GM10266 (cell line): ENCODE data around the gene XXYLT1.

Source experiments
- DNase-seq: peaks from one replicate; pipeline ENCODE4 v3.0.0; 2012; ENCODE audit errors: extremely low spot score
- TF ChIP-seq, protein P1 (sequence below): IDR thresholded peaks from 2 replicates; pipeline ENCODE4 v1.5.1; 2012; ENCODE audit warnings: mild to moderate bottlenecking, low read depth; ENCODE audit not compliant: control insufficient read depth, insufficient read depth; ENCODE audit errors: missing control alignments

The XXYLT1 gene

DNA sequence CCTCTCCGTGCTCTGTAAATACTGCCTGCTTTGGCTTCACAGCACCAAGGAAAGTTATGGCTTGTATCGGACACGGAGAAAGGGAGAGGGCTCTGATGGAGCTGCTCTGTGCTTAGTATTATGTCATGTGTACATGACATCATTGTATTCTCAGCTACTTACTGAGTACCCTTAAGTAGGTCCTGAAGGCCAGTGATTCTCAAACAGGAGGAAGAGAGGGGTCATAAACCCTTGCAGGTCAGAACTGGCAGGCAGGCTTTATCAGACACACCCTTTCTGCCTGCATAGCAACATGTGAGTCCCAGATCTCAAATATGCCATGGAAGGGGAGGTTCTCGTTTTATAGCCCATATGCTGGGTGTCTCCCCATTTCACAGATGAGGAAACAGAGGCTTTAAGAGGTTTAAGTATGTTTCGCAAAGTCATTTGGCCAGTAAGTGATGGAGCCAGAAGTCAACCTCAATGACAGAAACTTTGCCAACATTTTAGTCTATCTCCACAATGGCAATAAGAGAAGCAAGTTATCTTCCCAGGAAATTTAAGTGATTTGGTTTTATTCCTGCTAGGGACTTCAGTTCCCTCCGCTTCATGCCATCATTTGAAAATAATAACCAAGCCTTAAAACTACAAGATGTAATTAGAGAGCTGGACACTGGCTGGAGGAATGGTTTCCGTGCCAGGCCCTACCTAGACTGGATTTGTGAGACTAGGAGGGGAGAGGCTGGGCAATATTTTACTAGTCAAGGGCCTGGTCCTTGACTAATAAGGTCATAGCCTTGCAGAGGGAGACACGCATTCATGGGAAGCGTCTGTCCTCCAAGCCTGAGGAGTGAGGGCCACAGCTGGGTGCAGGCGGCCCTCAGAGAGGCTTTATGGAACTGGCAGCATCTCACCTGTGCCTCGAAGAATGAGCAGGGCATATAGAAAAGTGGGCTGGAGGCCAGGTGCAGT, 133.0 kb downstream of the XXYLT1 start:
- no peak for DNase-seq
- TF ChIP-seq, protein P1, sequence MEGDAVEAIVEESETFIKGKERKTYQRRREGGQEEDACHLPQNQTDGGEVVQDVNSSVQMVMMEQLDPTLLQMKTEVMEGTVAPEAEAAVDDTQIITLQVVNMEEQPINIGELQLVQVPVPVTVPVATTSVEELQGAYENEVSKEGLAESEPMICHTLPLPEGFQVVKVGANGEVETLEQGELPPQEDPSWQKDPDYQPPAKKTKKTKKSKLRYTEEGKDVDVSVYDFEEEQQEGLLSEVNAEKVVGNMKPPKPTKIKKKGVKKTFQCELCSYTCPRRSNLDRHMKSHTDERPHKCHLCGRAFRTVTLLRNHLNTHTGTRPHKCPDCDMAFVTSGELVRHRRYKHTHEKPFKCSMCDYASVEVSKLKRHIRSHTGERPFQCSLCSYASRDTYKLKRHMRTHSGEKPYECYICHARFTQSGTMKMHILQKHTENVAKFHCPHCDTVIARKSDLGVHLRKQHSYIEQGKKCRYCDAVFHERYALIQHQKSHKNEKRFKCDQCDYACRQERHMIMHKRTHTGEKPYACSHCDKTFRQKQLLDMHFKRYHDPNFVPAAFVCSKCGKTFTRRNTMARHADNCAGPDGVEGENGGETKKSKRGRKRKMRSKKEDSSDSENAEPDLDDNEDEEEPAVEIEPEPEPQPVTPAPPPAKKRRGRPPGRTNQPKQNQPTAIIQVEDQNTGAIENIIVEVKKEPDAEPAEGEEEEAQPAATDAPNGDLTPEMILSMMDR = no peak

DNA sequence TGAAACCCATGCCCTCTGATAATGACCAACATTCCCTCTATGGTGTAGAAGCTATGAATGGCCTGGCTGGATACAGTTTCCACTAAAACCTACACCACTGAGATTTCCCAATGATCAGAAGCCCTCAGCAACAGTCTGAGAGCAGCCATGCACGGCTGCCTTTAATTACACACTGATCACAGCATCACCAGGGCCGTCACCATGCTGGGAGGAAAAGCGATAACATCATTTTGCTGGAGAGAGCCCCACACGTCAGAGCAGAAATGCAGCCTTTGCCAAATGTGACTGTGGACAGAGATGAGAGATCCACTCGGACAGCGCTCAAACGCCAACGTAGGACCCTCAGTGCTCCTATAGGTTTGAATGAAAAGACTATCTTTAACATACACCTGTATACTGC, 135.0 kb downstream of the XXYLT1 start:
- no peak for DNase-seq
- TF ChIP-seq, protein P1 = no peak

DNA sequence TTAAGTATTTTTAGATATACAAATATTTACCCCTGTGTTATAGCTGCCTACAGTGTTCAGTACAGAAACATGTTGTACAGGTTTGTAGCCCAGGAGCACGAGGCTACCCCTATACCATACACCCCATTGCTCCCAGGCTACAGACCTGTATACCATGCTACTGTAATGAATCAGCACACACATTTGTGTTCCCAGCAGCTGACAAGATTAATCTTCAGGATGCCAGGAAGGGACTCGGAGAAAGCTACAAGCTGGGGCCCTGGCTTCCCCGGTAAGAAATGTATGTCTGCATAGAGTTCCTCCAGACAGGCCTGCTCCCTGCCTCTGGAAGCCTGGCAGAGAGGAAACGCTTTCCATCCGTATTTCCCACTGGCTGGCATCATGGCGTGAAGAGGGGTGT, 136.5 kb downstream of the XXYLT1 start:
- TF ChIP-seq, protein P1 = no peak

DNA sequence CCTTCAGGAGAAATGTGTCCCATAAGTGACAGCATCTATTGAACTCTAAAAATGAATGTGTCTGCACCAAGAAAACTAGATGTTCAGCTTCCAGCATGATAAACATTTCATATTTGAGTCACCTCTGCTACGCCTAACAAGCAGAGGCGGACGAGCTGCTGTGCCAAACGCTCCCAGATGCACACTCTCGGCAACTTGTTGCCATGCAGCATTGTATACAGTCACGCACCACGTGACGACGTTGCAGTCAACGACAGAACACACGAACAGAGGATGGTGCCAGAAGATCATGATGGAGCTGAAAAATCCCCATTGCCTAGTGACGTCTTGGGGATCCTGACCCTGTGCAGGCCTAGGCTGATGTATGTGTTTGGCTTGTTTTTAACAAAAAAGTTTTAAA, 137.5 kb downstream of the XXYLT1 start:
- TF ChIP-seq, protein P1 = no peak
- DNase-seq = no peak

More for the DNA sequence above, 136.5 kb downstream of the XXYLT1 start:
- no peak for DNase-seq

DNA sequence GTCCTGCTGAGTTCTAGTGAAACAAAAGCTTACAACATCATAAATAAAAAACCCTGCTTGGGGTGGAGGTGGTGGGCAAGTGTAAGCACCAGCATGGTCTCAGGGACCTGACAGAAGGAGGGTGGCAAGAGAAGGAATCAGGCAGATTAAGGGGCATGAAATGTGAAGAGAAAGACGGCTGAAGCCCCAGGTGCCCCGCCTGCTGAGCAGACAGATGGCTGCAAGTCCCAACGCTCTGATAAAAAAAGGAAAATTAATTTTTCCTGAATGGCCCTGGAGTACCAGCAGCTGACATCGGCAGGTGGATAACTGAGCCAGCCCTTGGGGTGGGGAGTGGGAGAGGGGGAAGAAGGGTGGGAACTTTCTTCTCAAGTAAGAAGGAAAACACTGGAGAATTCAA, 137.9 kb downstream of the XXYLT1 start:
- TF ChIP-seq, protein P1 = no peak
- no peak for DNase-seq

DNA sequence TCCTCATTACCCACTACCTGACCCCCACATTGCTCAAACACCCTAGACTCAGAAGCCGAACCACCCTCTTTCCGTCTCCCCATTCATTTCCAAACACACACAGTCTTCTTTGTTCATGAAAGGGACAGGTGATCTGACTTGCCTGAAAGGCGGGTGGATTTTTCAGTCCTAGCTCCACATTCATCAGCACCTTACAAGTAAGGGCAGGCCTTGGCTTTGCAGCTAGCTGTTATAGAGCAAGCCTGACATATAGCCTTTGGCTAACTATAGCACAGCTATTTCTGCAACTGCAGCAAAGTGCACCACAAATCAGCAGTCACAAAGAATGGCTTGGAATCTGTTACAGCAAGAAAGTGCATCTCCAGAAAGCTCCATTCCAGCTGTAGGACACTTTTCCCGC, 139.8 kb downstream of the XXYLT1 start:
- TF ChIP-seq, protein P1 = no peak
- DNase-seq = no peak
